ENCODE measurements around the gene GNB1L. TPM values are rescaled to one million over a fixed set of nuclear protein-coding genes. Genes with fewer than 3 reads are reported as not detected.

GNB1L gene
- total and polyA plus RNA-seq, 9 of the 15 experiments (the other 6 are each of a cell fraction or from before 2014, with no cell fraction given): 0.56 to 50.5 (median 10.2) TPM

DNA sequence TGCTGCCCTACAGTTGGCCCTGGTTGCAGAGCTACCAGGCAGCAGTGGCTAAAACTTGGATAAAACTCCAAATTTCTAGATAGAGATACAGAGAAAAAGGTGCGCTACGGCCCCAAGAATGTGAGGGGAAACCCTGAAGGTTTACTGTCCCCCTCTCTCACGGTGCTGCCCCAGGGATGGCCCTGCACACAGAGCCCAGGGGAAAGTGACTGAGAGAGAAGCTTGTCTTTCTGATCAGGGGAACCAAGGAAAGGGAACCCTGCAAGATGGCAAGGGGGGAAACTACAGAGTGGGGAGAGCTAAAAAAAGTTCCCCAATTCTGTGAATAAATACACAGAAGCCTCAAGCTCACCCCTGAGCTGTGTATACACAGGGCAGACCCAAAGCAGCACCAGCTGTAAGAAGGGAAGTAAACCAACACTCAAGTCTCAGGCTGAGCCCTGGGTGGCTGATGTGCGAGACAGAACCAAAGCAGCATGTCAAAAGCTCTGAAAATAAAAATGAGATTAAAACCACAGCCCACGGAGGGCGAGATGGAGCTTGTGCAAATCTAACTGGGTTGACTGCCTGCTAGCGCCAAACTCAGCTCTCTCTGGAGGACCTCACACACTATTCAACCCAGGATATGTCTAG lies 22.1 kb downstream of the GNB1L start:
- DNase-seq (ENCODE audit: extremely low read depth in 1 of 4, low spot score in 3 of 4) (no peak), ATAC-seq (peak; percentile 57), FAIRE-seq (no peak)
- no peak overlapping the region for H3K27ac ChIP-seq (ENCODE audit: extremely low read depth, low read depth, low read length)
- no peaks in the 10 kb centered on the region for H3K9me3 ChIP-seq (replicated peaks; ENCODE audit: control insufficient read depth, insufficient read depth, low read depth, low read length)
- 61% methylated on average over 7 of the region's 7 CpGs for WGBS (ENCODE audit: insufficient coverage, low coverage, missing lambda C conversion rate)
- H3K9ac ChIP-seq (ENCODE audit: insufficient read depth in 1 of 2, low read depth in 2 of 2, low read length in 2 of 2): peak overlapping the region in 1 of 2 experiments; percentile 0; a peak in 1 of 4 replicates
- ChIA-PET CTCF (ENCODE audit: low intra/inter-chr PET ratio) (no interaction called here), POLR2A (interaction anchor here (0.6 to 16.0 kb wide), 15 partner anchors 8 to 188 kb away, joined by 3 to 247 read pairs (median 4); partner anchors contain the start of genes GNB1L, RTL10 and TANGO2)
- no peaks in the 10 kb centered on the region for H3K9me1 ChIP-seq (ENCODE audit: control insufficient read depth, insufficient read depth, low read length)
- in situ Hi-C loops (cut with MboI) (no loop called here), intact Hi-C loops (cut with micrococcal nuclease) (no loop called here)
- peaks cover 0 to 8% of the 10 kb centered on the region in 2 experiments; a peak in 3 of 5 replicates for H3K4me1 ChIP-seq (replicated peaks in 1 of 2; ENCODE audit: control insufficient read depth in 2 of 2, insufficient read depth in 2 of 2, low read length in 2 of 2)
- H3K4me2 ChIP-seq (ENCODE audit: insufficient read depth, low read length): no peak overlapping the region
- no peaks in the 10 kb centered on the region for H3K79me2 ChIP-seq (ENCODE audit: control insufficient read depth, insufficient read depth, low read length)
- H3K36me3 ChIP-seq (ENCODE audit: control insufficient read depth, insufficient read depth, low read length): no peaks in the 10 kb centered on the region
- H3K4me3 ChIP-seq: no peak overlapping the region
- no TSS peak for BruUV-seq (replicated peaks)
- H2AFZ ChIP-seq (ENCODE audit: low read depth, low read length): no peak overlapping the region
- no peaks in the 10 kb centered on the region for H3K27me3 ChIP-seq (ENCODE audit: control insufficient read depth in 2 of 2, insufficient read depth in 2 of 2, low read length in 2 of 2)
- H4K20me1 ChIP-seq (replicated peaks; ENCODE audit: control insufficient read depth, insufficient read depth, low read length): no peaks in the 10 kb centered on the region
- TF ChIP-seq ZNF224 (CRISPR knock-in tag; IDR thresholded peaks at IDR 0.05) (0 out of 2 replicates have a peak, but pooled peaks have one; percentile 42), CAMTA2 (CRISPR knock-in tag; conservative IDR thresholded peaks at IDR 0.05) (0 out of 2 replicates have a peak, but pooled peaks have one; percentile 10), NR2C1 (IDR thresholded peaks at IDR 0.05) (no peak), NR2C1 (tag; IDR thresholded peaks at IDR 0.05) (no peak), FOXK1 (CRISPR knock-in tag; IDR thresholded peaks at IDR 0.05; ENCODE audit: borderline replicate concordance) (peak; percentile 93; the same call in 1 of the 2 replicates), ADNP (tag; IDR thresholded peaks at IDR 0.05) (no peak), XRCC4 (IDR thresholded peaks at IDR 0.05; ENCODE audit: extremely low read depth, insufficient read depth, insufficient read length) (no peak), SRSF7 (optimal IDR thresholded peaks at IDR 0.05; ENCODE audit: low read depth, low read length) (no peak), SETDB1 (IDR thresholded peaks at IDR 0.05; ENCODE audit: low read length) (peak; percentile 40), ATF7 (IDR thresholded peaks at IDR 0.05) (no peak), KLF1 (tag; IDR thresholded peaks at IDR 0.05) (0 out of 2 replicates have a peak, but pooled peaks have one; percentile 36)
- TF ChIP-seq, protein P1, sequence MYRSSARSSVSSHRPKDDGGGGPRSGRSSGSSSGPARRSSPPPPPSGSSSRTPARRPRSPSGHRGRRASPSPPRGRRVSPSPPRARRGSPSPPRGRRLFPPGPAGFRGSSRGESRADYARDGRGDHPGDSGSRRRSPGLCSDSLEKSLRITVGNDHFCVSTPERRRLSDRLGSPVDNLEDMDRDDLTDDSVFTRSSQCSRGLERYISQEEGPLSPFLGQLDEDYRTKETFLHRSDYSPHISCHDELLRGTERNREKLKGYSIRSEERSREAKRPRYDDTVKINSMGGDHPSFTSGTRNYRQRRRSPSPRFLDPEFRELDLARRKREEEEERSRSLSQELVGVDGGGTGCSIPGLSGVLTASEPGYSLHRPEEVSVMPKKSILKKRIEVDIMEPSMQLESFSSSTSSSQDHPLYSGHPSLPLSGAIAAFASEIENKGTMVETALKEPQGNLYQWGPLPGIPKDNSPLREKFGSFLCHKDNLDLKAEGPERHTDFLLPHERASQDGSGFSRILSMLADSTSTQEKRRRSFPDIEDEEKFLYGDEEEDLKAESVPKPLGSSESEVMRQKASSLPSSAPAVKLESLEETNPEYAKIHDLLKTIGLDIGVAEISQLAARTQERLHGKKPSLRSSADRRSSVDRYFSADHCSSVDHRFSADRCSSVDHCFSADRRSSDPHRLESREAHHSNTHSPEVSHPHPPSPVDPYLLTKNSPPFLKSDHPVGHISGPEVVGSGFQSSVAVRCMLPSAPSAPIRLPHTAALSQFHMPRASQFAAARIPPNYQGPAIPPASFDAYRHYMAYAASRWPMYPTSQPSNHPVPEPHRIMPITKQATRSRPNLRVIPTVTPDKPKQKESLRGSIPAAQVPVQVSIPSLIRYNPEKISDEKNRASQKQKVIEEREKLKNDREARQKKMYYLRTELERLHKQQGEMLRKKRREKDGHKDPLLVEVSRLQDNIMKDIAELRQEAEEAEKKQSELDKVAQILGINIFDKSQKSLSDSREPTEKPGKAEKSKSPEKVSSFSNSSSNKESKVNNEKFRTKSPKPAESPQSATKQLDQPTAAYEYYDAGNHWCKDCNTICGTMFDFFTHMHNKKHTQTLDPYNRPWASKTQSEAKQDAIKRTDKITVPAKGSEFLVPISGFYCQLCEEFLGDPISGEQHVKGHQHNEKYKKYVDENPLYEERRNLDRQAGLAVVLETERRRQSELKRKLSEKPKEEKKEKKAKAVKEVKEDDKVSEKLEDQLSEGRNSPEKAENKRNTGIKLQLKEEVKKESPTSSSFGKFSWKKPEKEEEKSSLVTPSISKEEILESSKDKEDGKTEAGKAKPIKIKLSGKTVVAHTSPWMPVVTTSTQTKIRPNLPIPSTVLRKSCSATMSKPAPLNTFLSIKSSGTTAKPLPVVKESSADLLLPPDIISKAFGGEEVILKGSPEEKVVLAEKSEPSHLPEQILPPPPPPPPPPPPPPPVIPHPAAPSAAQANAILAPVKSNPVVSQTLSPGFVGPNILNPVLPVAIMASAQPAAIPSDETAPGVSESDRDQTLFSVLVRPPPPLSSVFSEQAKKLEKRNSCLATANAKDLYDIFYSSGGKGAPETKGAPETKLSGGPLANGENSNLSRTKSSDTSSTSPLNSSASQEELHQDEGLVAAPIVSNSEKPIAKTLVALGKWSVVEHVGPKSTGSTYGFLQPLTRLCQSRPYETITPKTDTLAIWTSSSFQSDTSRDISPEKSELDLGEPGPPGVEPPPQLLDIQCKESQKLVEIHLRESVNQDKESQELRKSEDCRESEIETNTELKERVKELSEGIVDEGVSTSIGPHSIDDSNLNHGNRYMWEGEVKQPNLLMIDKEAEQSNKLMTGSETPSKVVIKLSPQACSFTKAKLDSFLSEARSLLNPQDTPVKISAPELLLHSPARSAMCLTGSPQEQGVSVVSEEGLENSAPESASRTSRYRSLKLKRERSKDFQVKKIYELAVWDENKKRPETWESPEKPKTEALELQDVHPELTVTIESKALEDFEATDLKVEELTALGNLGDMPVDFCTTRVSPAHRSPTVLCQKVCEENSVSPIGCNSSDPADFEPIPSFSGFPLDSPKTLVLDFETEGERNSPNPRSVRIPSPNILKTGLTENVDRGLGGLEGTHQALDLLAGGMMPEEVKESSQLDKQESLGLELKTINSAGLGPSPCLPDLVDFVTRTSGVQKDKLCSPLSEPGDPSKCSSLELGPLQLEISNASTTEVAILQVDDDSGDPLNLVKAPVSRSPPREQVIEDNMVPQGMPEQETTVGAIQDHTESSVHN (IDR thresholded peaks at IDR 0.05; ENCODE audit: borderline replicate concordance in 1 of 2, low read depth in 1 of 2): no peak
- TF ChIP-seq, protein P2, sequence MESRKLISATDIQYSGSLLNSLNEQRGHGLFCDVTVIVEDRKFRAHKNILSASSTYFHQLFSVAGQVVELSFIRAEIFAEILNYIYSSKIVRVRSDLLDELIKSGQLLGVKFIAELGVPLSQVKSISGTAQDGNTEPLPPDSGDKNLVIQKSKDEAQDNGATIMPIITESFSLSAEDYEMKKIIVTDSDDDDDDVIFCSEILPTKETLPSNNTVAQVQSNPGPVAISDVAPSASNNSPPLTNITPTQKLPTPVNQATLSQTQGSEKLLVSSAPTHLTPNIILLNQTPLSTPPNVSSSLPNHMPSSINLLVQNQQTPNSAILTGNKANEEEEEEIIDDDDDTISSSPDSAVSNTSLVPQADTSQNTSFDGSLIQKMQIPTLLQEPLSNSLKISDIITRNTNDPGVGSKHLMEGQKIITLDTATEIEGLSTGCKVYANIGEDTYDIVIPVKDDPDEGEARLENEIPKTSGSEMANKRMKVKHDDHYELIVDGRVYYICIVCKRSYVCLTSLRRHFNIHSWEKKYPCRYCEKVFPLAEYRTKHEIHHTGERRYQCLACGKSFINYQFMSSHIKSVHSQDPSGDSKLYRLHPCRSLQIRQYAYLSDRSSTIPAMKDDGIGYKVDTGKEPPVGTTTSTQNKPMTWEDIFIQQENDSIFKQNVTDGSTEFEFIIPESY (CRISPR knock-in tag; IDR thresholded peaks at IDR 0.05): 0 out of 2 replicates have a peak, but pooled peaks have one; percentile 22
